PFSK-1 (cell line): ENCODE results near the gene KRTAP9-9.

Experiments used
- FOXP2 ChIP-seq: optimal IDR thresholded peaks from 2 replicates; pipeline ENCODE3; 2011; ENCODE audit warnings: borderline replicate concordance, control low read depth, inconsistent platforms; ENCODE audit not compliant: insufficient read depth; ENCODE audit errors: extremely low read length, extremely low read depth
- POLR2AphosphoS5 ChIP-seq: IDR thresholded peaks from 2 replicates; pipeline ENCODE4 v1.6.1; 2012; ENCODE audit warnings: low read depth, mild to moderate bottlenecking, control low read depth, low read length, moderate library complexity
- REST ChIP-seq, 2 experiments: IDR thresholded peaks; 2 replicates each; pipeline versions ENCODE4 v1.6.1 to v1.8.0; 2011 to 2012; ENCODE audit warnings: low read depth in 2 of 2, low read length in 2 of 2, control low read depth in 1 of 2, inconsistent platforms in 1 of 2, mild to moderate bottlenecking in 1 of 2, moderate library complexity in 1 of 2; ENCODE audit not compliant: insufficient read depth in 1 of 2
- SIN3A ChIP-seq: IDR thresholded peaks from 2 replicates; pipeline ENCODE4 v1.6.1; 2012; ENCODE audit warnings: mild to moderate bottlenecking, low read length, moderate library complexity, borderline replicate concordance; ENCODE audit not compliant: insufficient read depth

GRCh38 chr17:41301204-41301790 lies 46.1 kb downstream of the KRTAP9-9 start:
- no peak for TF ChIP-seq SIN3A
- no peak for TF ChIP-seq REST (IDR thresholded peaks at IDR 0.05; ENCODE audit: insufficient read depth in 1 of 2, low read depth in 2 of 2, low read length in 2 of 2)
- TF ChIP-seq FOXP2 = no peak
- TF ChIP-seq POLR2AphosphoS5 = no peak
